Left renal cortex interstitium (tissue), 4 donors: ENCODE results near the gene CHKA. TPM values are rescaled to one million over a fixed set of nuclear protein-coding genes. Genes with fewer than 3 reads are reported as not detected.
"Not testable (repeated sequence)": the region's sequence is repeated elsewhere in the genome, so short reads cannot be mapped to it uniquely, and the experiment has no call there.

Source experiments
- DNase-seq, 4 donors: peaks; one replicate each; pipeline ENCODE4 v3.0.0-alpha.2; 2013; ENCODE audit warnings: low read depth in 4 of 4, low spot score in 2 of 4, missing footprints in 1 of 4
- polyA plus RNA-seq, 4 donors: library from polyadenylated mRNA; unstranded; fragments of 120-200 nt; gene quantifications; one replicate each; pipeline ENCODE4 v1.2.1, GENCODE V29; 2013; ENCODE audit not compliant: insufficient read length in 4 of 4

The CHKA gene
- polyA plus RNA-seq, 4 donors: 27.7 to 56.6 (median 37.0) TPM

- no peak for DNase-seq
These were observed 3.2 kb downstream of the CHKA start for GRCh38 chr11:68117853-68118470.

GRCh38 chr11:68116974-68117373 lies 4.2 kb downstream of the CHKA start:
- DNase-seq: no peak

GRCh38 chr11:68116126-68116525 lies 5.1 kb downstream of the CHKA start:
- no peak for DNase-seq

GRCh38 chr11:68115285-68115684 lies 5.9 kb downstream of the CHKA start:
- DNase-seq: no peak

DNA sequence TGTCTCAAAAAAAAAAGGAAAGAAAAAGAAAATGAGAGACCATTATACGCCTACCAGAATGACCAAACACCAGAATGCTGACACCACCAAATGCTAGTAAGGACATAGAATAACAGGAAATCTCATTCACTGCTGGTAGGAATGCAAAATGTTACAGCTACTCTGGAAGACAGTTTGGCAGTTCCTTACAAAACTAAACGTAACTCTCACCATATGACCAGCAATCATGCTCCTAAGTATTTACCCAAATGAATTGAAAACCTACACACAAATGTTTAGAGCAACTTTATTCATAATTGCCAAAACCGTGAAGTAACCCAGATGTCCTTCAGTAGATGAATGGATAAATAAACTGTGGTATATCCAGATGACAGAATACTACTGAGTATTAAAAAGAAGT lies 7.2 kb downstream of the CHKA start:
- DNase-seq: no peak

GRCh38 chr11:68107689-68108088 lies 13.5 kb downstream of the CHKA start:
- no peak for DNase-seq

GRCh38 chr11:68106165-68106940 lies 14.8 kb downstream of the CHKA start:
- DNase-seq: no peak

GRCh38 chr11:68099474-68100405 lies 21.4 kb downstream of the CHKA start:
- DNase-seq: no peak

DNA sequence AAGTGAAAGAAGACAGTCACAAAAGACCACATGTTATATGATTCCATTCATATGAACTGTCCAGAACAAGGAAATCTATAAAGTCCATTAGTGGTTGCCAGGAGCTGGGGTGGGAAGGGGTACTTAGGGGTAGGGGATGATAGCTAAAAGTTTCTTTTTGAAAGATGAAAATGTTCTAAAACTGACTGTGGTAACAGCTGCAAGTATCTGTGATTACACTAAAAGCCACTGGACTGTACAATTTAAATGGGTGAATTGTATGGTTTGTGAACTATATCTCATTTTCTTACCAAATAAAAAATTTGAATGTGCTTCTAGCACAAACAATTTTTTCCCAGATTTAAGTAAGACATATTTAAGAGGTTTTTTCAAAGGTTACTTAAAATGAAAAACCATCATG lies 22.1 kb downstream of the CHKA start:
- no peak for DNase-seq

DNA sequence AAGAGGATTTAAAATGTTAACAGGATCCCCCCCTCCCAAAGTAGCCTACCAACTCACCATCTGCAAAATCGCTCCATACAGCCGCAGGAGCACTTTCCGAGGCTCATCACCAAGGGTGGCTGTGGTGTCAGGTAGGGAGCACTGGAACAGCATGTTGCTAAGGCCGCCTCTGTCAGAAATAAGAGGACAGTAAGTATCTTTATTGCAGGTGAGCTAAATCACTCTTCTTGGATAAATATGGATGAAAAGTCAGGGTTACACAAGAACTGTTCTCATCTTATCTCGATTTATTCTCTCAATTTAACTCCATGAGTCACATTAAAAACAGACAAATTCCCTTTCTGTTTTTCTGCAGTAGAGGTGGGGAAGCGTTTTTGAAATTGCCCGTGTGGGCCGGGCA lies 24.2 kb downstream of the CHKA start:
- no peak for DNase-seq

DNA sequence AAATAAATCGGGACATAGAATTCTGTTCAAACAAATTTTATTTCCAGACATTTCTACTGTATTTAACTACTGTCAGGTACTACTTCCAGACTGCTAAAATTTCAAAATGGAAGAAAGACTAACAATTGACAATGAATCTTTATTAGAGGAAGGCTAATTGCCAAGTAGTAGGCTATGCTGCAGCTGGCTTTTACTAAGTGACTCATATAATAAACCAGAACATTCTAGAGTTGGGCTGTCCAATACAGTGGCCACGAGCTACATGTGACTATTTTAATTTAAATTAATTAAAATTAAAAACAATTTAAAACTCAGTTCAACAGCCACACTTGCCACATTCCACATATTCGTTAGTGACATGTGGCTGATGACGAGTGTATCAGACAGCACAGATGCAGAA lies 27.6 kb downstream of the CHKA start:
- no peak for DNase-seq

- not testable (repeated sequence) for DNase-seq
These were observed 28.2 kb downstream of the CHKA start for GRCh38 chr11:68092946-68093345.

GRCh38 chr11:68092411-68092810 lies 28.8 kb downstream of the CHKA start:
- DNase-seq: no peak

GRCh38 chr11:68090706-68091105 lies 30.5 kb downstream of the CHKA start:
- no peak for DNase-seq

DNA sequence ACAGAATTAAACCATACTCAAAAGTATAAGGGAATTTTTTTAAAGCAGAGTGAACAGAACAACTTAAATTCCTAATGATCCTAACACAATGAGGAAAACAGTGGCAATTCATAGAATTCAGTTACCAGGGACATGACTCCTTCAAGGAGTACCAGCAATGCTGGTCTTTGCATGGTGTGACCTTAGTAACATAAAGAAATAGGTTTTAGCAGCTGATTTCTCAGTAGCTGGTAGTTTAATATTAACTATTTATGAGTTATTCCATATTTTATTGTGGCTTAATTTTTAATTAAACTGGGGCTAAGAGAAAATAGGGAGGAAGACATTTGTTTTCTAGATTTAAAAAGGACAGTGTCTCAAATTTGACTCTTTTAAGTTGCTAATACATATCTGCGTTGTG lies 30.9 kb downstream of the CHKA start:
- no peak for DNase-seq

DNA sequence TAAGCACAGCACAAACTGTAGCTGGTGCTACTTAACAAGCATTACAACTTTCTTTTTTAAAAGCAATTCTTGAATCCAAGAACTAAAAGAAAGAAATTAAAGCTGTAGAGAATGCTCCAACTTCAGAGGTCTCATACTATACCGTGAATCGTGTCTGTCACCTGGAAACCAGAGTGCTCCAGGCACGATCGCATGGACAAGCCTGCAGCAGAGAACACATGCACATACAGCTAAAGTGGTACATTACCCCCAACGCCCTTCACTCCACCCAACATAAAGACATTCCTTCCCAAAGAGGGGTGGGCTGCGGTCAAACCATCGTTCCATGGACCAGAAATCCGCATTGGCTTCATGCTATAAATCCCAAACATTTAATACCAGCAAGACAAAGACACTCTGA lies 31.5 kb downstream of the CHKA start:
- no peak for DNase-seq

GRCh38 chr11:68083517-68083916 lies 37.7 kb downstream of the CHKA start:
- DNase-seq: no peak

GRCh38 chr11:68082481-68082880 lies 38.7 kb downstream of the CHKA start:
- no peak for DNase-seq

- DNase-seq: no peak
These were observed 39.5 kb downstream of the CHKA start for GRCh38 chr11:68081691-68082090.

- DNase-seq: no peak
These were observed 40.3 kb downstream of the CHKA start for GRCh38 chr11:68080860-68081259.
